Measurements from ENCODE around the gene CSNK1E.

Gene CSNK1E

GRCh38 chr22:38250643-38251340, 66.4 kb downstream of the CSNK1E start:
- in situ Hi-C loops (cut with MboI; ENCODE audit: low sequenced_read_pairs): no loop called here

- in situ Hi-C loops (cut with MboI; ENCODE audit: low sequenced_read_pairs): no loop called here
These were observed 67.2 kb downstream of the CSNK1E start for GRCh38 chr22:38249803-38250642.

- in situ Hi-C loops (cut with MboI; ENCODE audit: low sequenced_read_pairs): no loop called here
These were observed 67.9 kb downstream of the CSNK1E start for GRCh38 chr22:38249301-38249700.

- in situ Hi-C loops (cut with MboI; ENCODE audit: low sequenced_read_pairs): no loop called here
These were observed 69.0 kb downstream of the CSNK1E start for GRCh38 chr22:38248280-38248679.

GRCh38 chr22:38247713-38248112, 69.5 kb downstream of the CSNK1E start:
- in situ Hi-C loops (cut with MboI; ENCODE audit: low sequenced_read_pairs): no loop called here

GRCh38 chr22:38246692-38247091, 70.5 kb downstream of the CSNK1E start:
- in situ Hi-C loops (cut with MboI; ENCODE audit: low sequenced_read_pairs): no loop called here

- in situ Hi-C loops (cut with MboI; ENCODE audit: low sequenced_read_pairs): no loop called here
These were observed 71.1 kb downstream of the CSNK1E start for GRCh38 chr22:38246046-38246658.

GRCh38 chr22:38244106-38244505, 73.1 kb downstream of the CSNK1E start:
- in situ Hi-C loops (cut with MboI; ENCODE audit: low sequenced_read_pairs): no loop called here

GRCh38 chr22:38243007-38243765, 74.0 kb downstream of the CSNK1E start:
- in situ Hi-C loops (cut with MboI; ENCODE audit: low sequenced_read_pairs): no loop called here

GRCh38 chr22:38240734-38241252, 76.4 kb downstream of the CSNK1E start:
- in situ Hi-C loops (cut with MboI; ENCODE audit: low sequenced_read_pairs): no loop called here
